Thyroid gland (tissue), 4 donors: Measurements from ENCODE around the gene HPCAL1. TPM values are rescaled to one million over a fixed set of nuclear protein-coding genes. Genes with fewer than 3 reads are reported as not detected.
"Not testable (repeated sequence)": the region's sequence is repeated elsewhere in the genome, so short reads cannot be mapped to it uniquely, and the experiment has no call there.

Experiments used
- DNase-seq, 2 donors: peaks; one replicate each; pipeline ENCODE4 v3.0.0-alpha.2; 2019
- H3K27ac ChIP-seq, 3 donors: fragments of 200-600 bp; sonication (generic); 1 replicate in 2 of 3; 2 replicates in 1 of 3; pipeline ENCODE4 v1.5.1; 2016 to 2019; ENCODE audit warnings: mild to moderate bottlenecking in 1 of 3, moderate library complexity in 1 of 3
- H3K27me3 ChIP-seq: fragments of 200-600 bp; sonication (generic); one replicate; pipeline ENCODE4 v1.5.1; 2019
- H3K36me3 ChIP-seq, 2 donors: fragments of 200-600 bp; sonication (generic); one replicate each; pipeline ENCODE4 v1.5.1; 2016 to 2019
- H3K4me1 ChIP-seq, 2 donors: fragments of 200-600 bp; sonication (generic); one replicate each; pipeline ENCODE4 v1.5.1; 2017 to 2019
- H3K4me3 ChIP-seq, 3 donors: fragments of 200-600 bp; sonication (generic); replicated peaks in 1 of 3; 1 replicate in 2 of 3; 2 replicates in 1 of 3; pipeline ENCODE4 v1.5.1; 2016; ENCODE audit warnings: mild to moderate bottlenecking in 1 of 3
- H3K9me3 ChIP-seq: fragments of 200-600 bp; sonication (generic); one replicate; pipeline ENCODE4 v1.5.1; 2017
- POLR2A ChIP-seq, 2 donors: fragments of 450-650 bp; IDR thresholded peaks; one replicate each; pipeline ENCODE4 v1.6.1; 2017; ENCODE audit warnings: antibody characterized with exemption in 2 of 2, mild to moderate bottlenecking in 2 of 2, moderate library complexity in 1 of 2
- WGBS, 2 donors: methylation state at CpG; one replicate each; pipeline ENCODE4 v1.1.5; 2017; 5-methylcytosine and 5-hydroxymethylcytosine counted together
- intact Hi-C: fragments of 100-400 bp; cut with DNase I; formaldehyde crosslinking; loops from one replicate; pipeline ENCODE4 v1.15.1; 2023
- total RNA-seq, 4 donors: library from RNA; depleted of rRNA; stranded (reverse); fragments of >200 nt; gene quantifications; one replicate each; pipeline ENCODE4 v1.2.3, GENCODE V29; 2016
- TF ChIP-seq, protein P1 (sequence below), 6 experiments: fragments of 200-600 bp in 3 of 6; fragments of 450-650 bp in 3 of 6; sonication (generic) in 3 of 6; IDR thresholded peaks; one replicate each; pipeline ENCODE4 v1.5.1; 2016 to 2019; ENCODE audit warnings: antibody characterized with exemption in 6 of 6, mild to moderate bottlenecking in 2 of 6, inconsistent platforms in 1 of 6, moderate library complexity in 1 of 6

HPCAL1 gene
- total RNA-seq, 4 donors from 2014 or later, result 39.9 to 84.2 (median 64.8) TPM

DNA sequence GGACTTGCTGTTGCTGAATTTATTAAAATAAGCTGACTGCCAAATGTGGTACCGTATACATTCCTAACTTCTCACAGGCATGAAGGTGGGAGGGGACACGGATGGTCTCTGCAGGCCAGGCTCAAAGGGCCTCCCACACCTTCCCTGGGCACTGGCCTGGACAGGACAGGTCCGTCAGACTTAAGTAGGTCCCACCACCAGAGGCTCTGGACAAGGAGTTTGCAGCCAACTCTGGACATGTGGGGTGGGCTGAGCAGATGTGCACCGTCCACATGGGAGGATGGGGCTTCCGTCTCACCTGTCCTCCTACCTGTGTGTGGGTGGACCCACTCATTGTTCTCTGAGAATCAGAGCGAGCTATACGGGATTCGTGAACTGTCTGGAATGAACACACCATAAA lies 137.3 kb downstream of the HPCAL1 start:
- H3K27ac ChIP-seq, result no peak overlapping the region
- WGBS, 2 donors, result 92 to 97% methylated on average over 8 of the region's 8 CpGs
- H3K27me3 ChIP-seq, result no peaks in the 10 kb centered on the region
- no peaks in the 10 kb centered on the region for H3K9me3 ChIP-seq
- peaks cover under 1% of the 10 kb centered on the region in 2 donors for H3K4me1 ChIP-seq
- intact Hi-C loops, result loop anchor here (5.0 to 10.0 kb wide), 3 partner anchors 227 to 635 kb away; no protein-coding TSS in a partner anchor
- DNase-seq, result no peak
- H3K4me3 ChIP-seq, result no peak overlapping the region
- H3K36me3 ChIP-seq, result peaks cover 49 to 52% of the 10 kb centered on the region in 2 donors
- TF ChIP-seq, protein P1, sequence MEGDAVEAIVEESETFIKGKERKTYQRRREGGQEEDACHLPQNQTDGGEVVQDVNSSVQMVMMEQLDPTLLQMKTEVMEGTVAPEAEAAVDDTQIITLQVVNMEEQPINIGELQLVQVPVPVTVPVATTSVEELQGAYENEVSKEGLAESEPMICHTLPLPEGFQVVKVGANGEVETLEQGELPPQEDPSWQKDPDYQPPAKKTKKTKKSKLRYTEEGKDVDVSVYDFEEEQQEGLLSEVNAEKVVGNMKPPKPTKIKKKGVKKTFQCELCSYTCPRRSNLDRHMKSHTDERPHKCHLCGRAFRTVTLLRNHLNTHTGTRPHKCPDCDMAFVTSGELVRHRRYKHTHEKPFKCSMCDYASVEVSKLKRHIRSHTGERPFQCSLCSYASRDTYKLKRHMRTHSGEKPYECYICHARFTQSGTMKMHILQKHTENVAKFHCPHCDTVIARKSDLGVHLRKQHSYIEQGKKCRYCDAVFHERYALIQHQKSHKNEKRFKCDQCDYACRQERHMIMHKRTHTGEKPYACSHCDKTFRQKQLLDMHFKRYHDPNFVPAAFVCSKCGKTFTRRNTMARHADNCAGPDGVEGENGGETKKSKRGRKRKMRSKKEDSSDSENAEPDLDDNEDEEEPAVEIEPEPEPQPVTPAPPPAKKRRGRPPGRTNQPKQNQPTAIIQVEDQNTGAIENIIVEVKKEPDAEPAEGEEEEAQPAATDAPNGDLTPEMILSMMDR (IDR thresholded peaks at IDR 0.05), result no peak
- TF ChIP-seq POLR2A (IDR thresholded peaks at IDR 0.05), result no peak

GRCh38 chr2:10440736-10441135 lies 138.0 kb downstream of the HPCAL1 start:
- Histone ChIP-seq H3K4me3 (no peak overlapping the region), H3K9me3 (no peaks in the 10 kb centered on the region), H3K4me1 (peaks cover 3 to 8% of the 10 kb centered on the region in 2 donors), H3K36me3 (peaks cover 49 to 52% of the 10 kb centered on the region in 2 donors), H3K27me3 (no peaks in the 10 kb centered on the region), H3K27ac (no peak overlapping the region)
- TF ChIP-seq, protein P1 (IDR thresholded peaks at IDR 0.05), result no peak
- no peak for TF ChIP-seq POLR2A (IDR thresholded peaks at IDR 0.05)
- no peak for DNase-seq
- intact Hi-C loops, result loop anchor here (5.0 kb wide), 1 partner anchor 227 kb away; no protein-coding TSS in a partner anchor
- WGBS, 2 donors, result 91 to 97% methylated on average over 6 of the region's 6 CpGs

GRCh38 chr2:10441948-10442347 lies 139.2 kb downstream of the HPCAL1 start:
- Histone ChIP-seq H3K27ac (no peak overlapping the region), H3K27me3 (no peaks in the 10 kb centered on the region), H3K4me1 (peaks cover 8 to 20% of the 10 kb centered on the region in 2 donors), H3K4me3 (no peak overlapping the region), H3K9me3 (no peaks in the 10 kb centered on the region), H3K36me3 (peaks cover 49 to 52% of the 10 kb centered on the region in 2 donors)
- no peak for TF ChIP-seq POLR2A (IDR thresholded peaks at IDR 0.05)
- TF ChIP-seq, protein P1 (IDR thresholded peaks at IDR 0.05), result no peak
- DNase-seq, result no peak
- 95 to 97% methylated on average over 8 of the region's 8 CpGs for WGBS, 2 donors
- intact Hi-C loops, result loop anchor here (5.0 kb wide), 1 partner anchor 225 kb away; no protein-coding TSS in a partner anchor

GRCh38 chr2:10442469-10443126 lies 139.9 kb downstream of the HPCAL1 start:
- intact Hi-C loops, result loop anchor here (5.0 kb wide), 1 partner anchor 225 kb away; no protein-coding TSS in a partner anchor
- peaks cover 49 to 52% of the 10 kb centered on the region in 2 donors for H3K36me3 ChIP-seq

DNA sequence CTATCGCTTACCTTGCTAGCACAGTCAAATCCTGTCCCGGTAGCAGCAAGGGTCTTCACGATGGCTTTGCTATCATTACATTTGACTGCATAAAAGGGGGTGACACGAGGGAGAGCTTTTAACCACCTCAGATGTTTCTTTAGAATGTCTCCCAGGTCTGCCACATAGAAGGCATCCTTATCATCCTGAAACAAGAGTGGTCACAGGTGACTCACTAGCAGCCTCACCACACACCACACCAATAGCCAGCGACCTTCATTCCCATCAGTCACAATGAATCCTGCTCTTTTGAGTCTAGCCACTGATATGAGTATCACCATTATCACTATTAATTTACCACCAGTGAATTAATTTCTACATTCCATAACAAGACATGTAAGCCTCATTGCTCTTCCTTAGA lies 141.8 kb downstream of the HPCAL1 start:
- Histone ChIP-seq H3K27me3 (no peaks in the 10 kb centered on the region), H3K36me3 (peaks cover 49 to 52% of the 10 kb centered on the region in 2 donors), H3K4me1 (peaks cover 21 to 34% of the 10 kb centered on the region in 2 donors), H3K4me3 (no peak overlapping the region), H3K27ac (no peak overlapping the region), H3K9me3 (no peaks in the 10 kb centered on the region)
- TF ChIP-seq, protein P1 (IDR thresholded peaks at IDR 0.05), result no peak
- no peak for TF ChIP-seq POLR2A (IDR thresholded peaks at IDR 0.05)
- intact Hi-C loops, result loop anchor here (5.0 kb wide), 1 partner anchor 223 kb away; no protein-coding TSS in a partner anchor
- 87 to 90% methylated on average over 5 of the region's 5 CpGs for WGBS, 2 donors
- no peak for DNase-seq

More at GRCh38 chr2:10442469-10443126, 139.9 kb downstream of the HPCAL1 start:
- peaks cover 13 to 26% of the 10 kb centered on the region in 2 donors for H3K4me1 ChIP-seq
- not testable (repeated sequence) for H3K27me3 ChIP-seq, DNase-seq, H3K9me3 ChIP-seq, H3K4me3 ChIP-seq, H3K27ac ChIP-seq
- WGBS, 2 donors, result 90 to 96% methylated on average over 2 of the region's 2 CpGs
